Right cardiac atrium (tissue), 5 donors: Measurements from ENCODE around the gene FRG2C. TPM values are rescaled to one million over a fixed set of nuclear protein-coding genes. Genes with fewer than 3 reads are reported as not detected.
"Not testable (repeated sequence)": the region's sequence is repeated elsewhere in the genome, so short reads cannot be mapped to it uniquely, and the experiment has no call there.

Experiments used
- ATAC-seq, 2 donors: fragments of 200-7000 bp; cut with Tn5 transposase; one replicate each; pipeline versions ENCODE4 v1.8.0 to v1.9.1; 2020; ENCODE audit warnings: moderate library complexity in 2 of 2, mild to moderate bottlenecking in 1 of 2
- DNase-seq, 3 donors: peaks; one replicate each; pipeline ENCODE4 v3.0.0-alpha.2; 2020
- H3K27ac ChIP-seq: one replicate; pipeline ENCODE4 v1.5.1; 2013; ENCODE audit warnings: mild to moderate bottlenecking, low read length, control low read depth, moderate library complexity
- H3K27me3 ChIP-seq: one replicate; pipeline ENCODE4 v1.6.1; 2013; ENCODE audit not compliant: control insufficient read depth, insufficient read depth
- H3K4me1 ChIP-seq: one replicate; pipeline ENCODE4 v1.6.1; 2013; ENCODE audit warnings: low read length; ENCODE audit not compliant: control insufficient read depth, insufficient read depth
- H3K4me3 ChIP-seq: one replicate; pipeline ENCODE4 v1.5.1; 2013; ENCODE audit warnings: low read length, control low read depth
- H3K9me3 ChIP-seq: one replicate; pipeline ENCODE4 v1.6.1; 2013; ENCODE audit warnings: low read length; ENCODE audit not compliant: control insufficient read depth
- WGBS: extraction: QIAGEN DNeasy Blood & Tissue Kit; methylation state at CpG from one replicate; pipeline ENCODE4 v1.1.7; 2013; 5-methylcytosine and 5-hydroxymethylcytosine counted together
- intact Hi-C, 4 donors: fragments of 100-400 bp; cut with DNase I; formaldehyde crosslinking; loops; one replicate each; pipeline versions ENCODE4 v1.11.0 to v1.14.0; 2022 to 2023
- long read RNA-seq, 4 donors: library from polyadenylated mRNA; unstranded; transcript quantifications; one replicate each; pipeline ENCODE4 v2.0.0, GENCODE V29; 2020 to 2021
- polyA plus RNA-seq: library from polyadenylated mRNA; stranded (reverse); fragments of 200-250 nt; gene quantifications from one replicate; pipeline ENCODE4 v1.2.3, GENCODE V29; 2013
- total RNA-seq, 4 donors: library from RNA; stranded (reverse); fragmentation: NEBNext Ultra II Directional; extraction: Animal tissue kit (Norgen Biotek cat#: 25700); gene quantifications; one replicate each; pipeline ENCODE4 v1.2.1, GENCODE V29; 2021
- donor health status: healthy with polysubstance abuse.
- donor health status: DM: no; HTN: yes; CAD: no.
- donor health status: DM: no; HTN: no; CAD: no.
- donor health status: DM: no; HTN: yes; CAD: no; lungs with severe emphysema.
- donor health status: DM: yes; HTN: yes; CAD: no.

Gene FRG2C
- total RNA-seq (not detected), polyA plus RNA-seq (not detected)
- long read RNA-seq, donor 1: 0 reads
- long read RNA-seq, donor 2: 0 reads
- long read RNA-seq, donor 3: 0 reads
- long read RNA-seq, donor 4: 0 reads

DNA sequence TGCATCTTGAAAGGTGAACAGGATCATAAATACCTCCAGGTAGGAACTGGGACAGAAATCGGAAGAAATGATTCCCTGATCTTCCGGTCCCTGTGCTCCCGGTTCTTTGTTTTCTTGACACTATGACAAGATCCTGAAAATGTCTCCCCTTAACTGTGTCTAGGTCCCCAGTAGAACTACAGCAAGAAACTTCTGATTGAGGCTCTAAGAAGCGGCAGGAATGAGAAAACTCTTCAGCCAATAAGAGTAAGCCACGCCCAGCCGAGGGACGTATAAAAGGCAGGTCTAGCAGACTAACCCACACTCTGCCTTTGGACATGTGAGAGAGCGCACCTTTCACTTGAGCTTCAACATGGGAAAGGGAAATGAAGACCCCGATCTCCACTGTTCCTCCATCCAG, at the start of gene FRG2C:
TSS of gene FRG2C (plus strand) at position 301 of the 400 bp plus-strand sequence. CDS start at position 353, 52 bp downstream.
- H3K4me3 ChIP-seq, intact Hi-C loops, H3K9me3 ChIP-seq, H3K27ac ChIP-seq, H3K4me1 ChIP-seq, H3K27me3 ChIP-seq, ATAC-seq, DNase-seq: not testable (repeated sequence)
- 68% methylated on average over 9 of the region's 9 CpGs for WGBS

DNA sequence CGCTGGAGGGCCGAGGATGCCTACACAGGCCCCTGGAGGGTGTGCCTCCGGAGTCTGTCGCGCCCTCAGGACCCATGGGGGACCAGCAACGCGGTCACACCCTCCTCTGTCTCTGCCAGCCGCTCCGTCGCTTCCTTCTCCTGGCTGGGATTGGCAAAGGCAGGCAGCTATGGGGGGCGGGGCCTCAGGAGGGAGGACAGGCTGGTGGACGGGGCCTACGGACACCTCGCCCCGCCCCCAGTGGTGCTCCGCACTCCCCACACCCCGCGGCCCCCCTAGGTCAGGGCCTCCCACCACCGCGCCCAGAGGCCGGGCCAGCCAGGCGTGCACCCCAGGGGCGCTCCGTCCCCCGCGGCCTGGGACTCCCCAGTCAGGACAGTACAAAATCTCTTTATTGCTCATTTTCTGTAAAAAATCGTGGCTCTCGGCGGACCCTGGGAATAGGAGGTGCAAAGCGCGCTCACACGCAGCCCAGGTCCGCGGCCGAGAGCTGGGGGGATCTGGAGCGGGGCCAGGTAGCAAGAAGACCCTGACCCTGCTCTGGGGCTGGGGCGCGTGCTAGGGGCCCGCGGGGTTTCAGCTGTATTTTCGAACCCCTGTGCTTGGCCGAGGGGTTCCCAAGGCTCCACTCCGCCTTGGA, 45.3 kb upstream of the FRG2C start:
- intact Hi-C loops: not testable (repeated sequence)

DNA sequence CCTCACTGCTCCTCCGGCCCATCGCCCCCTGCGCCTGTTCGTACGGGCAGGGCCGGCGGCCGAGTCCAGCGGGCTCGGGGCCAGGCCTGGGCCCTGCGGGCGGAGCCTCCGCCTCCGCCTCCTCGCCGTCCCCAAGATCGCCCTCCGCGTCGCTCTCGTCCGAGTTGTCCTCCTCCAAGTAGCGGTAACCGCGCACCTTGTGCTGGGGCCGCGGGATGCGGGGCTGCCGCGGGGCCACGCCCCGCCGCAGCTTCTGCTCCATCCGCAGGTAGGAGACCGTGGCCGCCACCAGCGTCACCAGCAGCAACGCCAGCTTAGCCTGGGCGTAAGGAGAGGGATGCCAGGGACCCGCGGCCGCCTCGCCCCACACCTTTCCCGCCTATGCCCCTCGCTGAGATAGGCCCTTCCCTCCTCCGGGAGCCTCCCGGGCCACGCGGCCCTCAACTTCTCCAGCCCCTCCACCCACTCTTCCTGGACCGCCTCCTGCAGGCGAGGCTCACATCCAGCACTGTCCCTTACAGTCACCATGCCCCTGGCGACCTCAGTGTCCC, 44.6 kb upstream of the FRG2C start:
- H3K27me3 ChIP-seq, intact Hi-C loops, H3K27ac ChIP-seq, H3K9me3 ChIP-seq, ATAC-seq, H3K4me1 ChIP-seq: not testable (repeated sequence)
- peak overlapping the region; percentile 52 for H3K4me3 ChIP-seq
- WGBS: under 1% methylated on average over 52 of the region's 52 CpGs
- peak; percentile 38 to 74 (median 59) for DNase-seq

More for the DNA sequence above, 45.3 kb upstream of the FRG2C start:
- ATAC-seq (peak in 1 of 2 donors; percentile 63), DNase-seq (peak; percentile 90 to 93 (median 93))
- WGBS: 3% methylated on average over 43 of the region's 43 CpGs
- not testable (repeated sequence) for H3K27me3 ChIP-seq, H3K4me1 ChIP-seq, H3K9me3 ChIP-seq, H3K27ac ChIP-seq
- peak overlapping the region; percentile 52 for H3K4me3 ChIP-seq

DNA sequence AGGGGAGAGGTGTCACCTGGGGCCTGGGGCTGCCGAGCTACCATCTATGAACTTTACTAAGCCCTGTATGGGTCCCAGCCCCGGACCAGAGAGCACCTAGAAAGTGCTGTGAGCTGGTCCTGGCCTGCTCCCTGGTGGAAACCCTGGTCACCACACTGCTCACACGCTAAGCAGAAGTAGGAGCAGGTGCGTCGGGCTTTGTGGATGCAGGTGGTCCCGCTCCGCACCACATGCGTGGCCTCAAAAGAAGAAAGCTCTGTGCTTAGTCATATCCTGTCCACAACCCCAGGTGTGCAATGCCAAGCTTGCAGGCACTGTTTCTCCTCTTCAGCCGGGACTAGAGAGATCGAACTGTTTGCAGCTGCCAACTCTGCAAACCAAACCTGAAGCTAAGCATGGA, 42.4 kb upstream of the FRG2C start:
- ATAC-seq, H3K4me3 ChIP-seq, H3K27me3 ChIP-seq, DNase-seq, intact Hi-C loops, H3K4me1 ChIP-seq, H3K9me3 ChIP-seq, H3K27ac ChIP-seq: not testable (repeated sequence)
- WGBS: 67% methylated on average over 10 of the region's 10 CpGs

DNA sequence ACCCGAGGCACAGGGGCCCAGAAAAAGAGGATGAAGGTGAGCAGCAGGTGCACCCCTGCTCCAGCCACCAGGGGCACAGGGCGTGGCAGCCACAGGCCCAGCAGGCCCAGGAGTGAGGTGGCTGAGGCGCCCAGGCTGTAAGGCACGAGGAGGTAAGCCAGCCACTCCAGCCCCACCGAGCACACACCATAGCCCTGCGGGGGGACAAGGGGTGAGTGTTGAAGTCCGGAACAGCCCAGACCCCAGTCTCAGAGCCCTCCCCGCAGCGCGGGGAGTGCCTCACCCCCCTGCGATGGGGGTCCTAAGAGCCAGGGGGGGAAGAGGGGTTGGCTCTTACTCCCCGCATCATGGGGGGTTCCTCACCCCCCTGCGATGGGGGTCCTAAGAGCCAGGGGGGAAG, 40.5 kb upstream of the FRG2C start:
- DNase-seq, H3K27me3 ChIP-seq, H3K9me3 ChIP-seq, intact Hi-C loops, H3K4me3 ChIP-seq, ATAC-seq, H3K27ac ChIP-seq, H3K4me1 ChIP-seq: not testable (repeated sequence)
- 79% methylated on average over 13 of the region's 13 CpGs for WGBS

DNA sequence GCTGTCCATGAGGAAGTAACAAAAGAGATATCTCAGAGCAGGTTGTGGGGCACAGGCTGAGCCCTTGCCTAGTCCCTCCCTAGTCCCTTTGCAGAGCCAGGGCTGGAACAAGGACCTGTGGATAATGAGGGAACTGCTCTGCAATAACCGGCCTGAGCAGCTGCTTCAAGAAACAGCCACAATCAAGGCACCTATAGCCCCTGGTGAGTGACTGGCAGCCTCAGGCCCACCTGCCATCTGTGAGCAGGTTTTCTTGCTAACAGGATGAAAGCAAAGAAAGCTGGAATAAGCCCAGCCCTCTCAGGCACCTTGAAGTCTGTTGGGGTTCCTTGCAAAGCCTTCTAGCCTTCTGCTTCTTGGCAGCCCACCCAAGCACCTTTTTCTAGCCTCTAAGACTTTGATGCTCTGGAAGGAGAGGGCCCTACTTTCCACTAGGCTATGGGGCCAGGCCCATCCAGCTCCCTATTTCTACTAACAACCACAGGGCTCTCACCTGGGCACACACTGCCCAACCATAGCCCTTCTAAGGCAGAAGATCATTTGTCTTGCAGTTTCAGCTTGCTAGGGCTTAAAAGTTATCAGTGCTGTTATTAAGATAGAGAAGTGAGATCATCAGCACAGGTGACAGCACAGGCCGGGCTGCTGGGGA, 33.1 kb upstream of the FRG2C start:
- H3K27ac ChIP-seq, H3K4me3 ChIP-seq, ATAC-seq, DNase-seq, H3K4me1 ChIP-seq, H3K9me3 ChIP-seq, intact Hi-C loops, H3K27me3 ChIP-seq: not testable (repeated sequence)
- 63% methylated on average over 2 of the region's 2 CpGs for WGBS

DNA sequence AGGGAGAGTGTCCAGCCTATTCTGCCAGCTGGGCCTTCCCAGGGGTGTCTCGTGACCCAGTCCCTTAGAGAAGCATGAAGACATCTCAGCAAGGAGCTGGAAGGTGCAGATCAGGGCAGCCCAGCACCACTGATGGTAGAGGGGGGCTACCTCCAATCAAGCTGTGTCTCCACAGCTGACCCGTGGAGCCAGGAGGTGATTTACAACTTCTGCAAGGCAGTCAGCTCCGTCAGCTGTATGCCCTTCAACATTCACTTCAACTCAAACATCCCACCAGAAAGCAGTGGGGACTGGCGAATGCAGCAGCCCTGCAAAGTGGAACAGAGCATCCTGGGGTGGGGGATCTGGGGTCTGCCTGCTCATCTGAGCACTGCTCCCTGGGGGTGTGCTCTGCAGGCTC, 32.6 kb upstream of the FRG2C start:
- Histone ChIP-seq H3K4me3 (no peak overlapping the region), H3K4me1 (no peaks in the 10 kb centered on the region), H3K27me3 (no peaks in the 10 kb centered on the region), H3K27ac (no peak overlapping the region), H3K9me3 (no peaks in the 10 kb centered on the region)
- DNase-seq (no peak), ATAC-seq (no peak)
- WGBS: 75% methylated on average over 4 of the region's 4 CpGs
- intact Hi-C loops: no loop called here

DNA sequence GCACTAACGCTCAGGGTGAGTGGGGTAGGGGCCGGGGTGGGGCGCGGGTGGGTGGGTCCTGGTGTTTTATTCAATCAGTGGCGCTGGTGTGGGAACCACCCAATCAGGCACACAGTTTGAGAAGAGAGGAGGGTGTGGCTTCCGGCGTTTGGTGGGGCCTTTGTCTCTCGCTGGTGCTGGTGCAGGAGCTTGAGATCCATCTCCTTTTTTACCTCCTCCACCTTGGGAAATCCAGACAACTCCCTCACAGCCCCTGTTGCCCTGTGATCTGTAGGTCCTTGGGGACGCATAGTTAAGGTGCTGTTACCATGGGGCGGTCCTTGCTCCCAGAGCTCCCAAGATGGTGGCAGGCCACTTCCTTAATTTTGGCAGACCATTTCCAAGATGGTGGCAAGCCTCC, 25.2 kb upstream of the FRG2C start:
- H3K9me3 ChIP-seq, ATAC-seq, intact Hi-C loops, H3K27ac ChIP-seq, DNase-seq, H3K4me1 ChIP-seq, H3K4me3 ChIP-seq, H3K27me3 ChIP-seq: not testable (repeated sequence)
- 90% methylated on average over 10 of the region's 10 CpGs for WGBS

DNA sequence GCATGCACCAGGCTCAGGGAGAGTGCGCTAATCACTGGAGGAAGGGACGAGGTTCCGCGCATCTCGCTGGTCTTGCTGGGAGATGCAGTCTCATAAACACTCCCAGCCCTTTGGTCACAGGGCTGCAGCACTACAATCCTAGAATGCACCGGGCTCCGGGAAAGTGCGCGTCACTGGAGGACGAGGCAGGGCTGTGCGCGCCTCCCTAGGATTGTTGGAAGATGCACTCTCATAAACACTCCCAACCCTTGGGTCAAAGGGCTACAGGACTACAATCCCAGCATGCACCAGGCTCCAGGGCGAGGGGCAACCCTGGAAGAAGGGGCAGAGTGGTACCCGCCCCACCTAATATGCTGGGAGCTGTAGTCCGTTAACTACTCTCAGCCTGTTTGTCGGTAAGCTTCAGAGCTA, 23.0 kb upstream of the FRG2C start:
- intact Hi-C loops: loop anchor here in 2 of 4 donors (5.0 to 10.0 kb wide), 2 partner anchors 344 to 346 kb away; no protein-coding TSS in a partner anchor
- peak; percentile 43 to 53 for ATAC-seq

DNA sequence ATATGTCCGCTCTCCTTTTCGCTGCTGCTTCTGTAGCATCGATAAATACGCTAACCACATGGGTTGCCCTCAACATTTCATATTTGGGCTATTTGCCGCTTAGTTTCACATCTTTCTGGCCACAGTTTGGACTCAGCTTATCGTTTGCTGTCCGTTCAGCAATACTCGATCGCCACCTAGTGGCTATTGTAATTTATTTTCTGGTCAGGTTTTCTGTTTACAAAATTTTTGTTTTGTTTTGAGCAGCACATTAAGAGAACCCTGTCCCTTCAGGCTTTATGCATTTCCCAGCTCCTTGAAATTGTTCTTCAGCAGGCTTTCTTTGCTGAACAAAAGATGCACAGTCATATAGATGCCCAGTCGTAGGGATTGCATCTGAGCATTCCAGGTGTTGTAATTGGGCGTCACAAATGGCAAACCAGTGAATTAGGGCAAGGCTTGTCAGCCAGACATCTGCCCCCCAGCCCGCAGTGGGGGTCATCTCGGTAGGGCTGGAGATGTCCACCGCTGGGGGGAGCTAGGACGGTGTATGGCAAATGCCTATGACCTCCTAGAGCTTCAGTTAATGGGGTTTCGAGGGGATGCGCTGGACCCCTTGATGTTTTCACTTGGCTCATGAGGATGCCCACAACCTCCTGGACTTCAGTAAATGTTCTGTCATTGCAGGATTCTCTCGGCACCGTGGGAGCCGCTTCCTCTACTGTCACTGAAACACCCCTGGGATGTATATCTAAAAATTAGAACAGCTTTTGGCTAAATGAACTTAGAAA, 20.9 kb upstream of the FRG2C start:
- WGBS: 19% methylated on average over 20 of the region's 20 CpGs
- DNase-seq, ATAC-seq, H3K27ac ChIP-seq, H3K4me1 ChIP-seq, H3K27me3 ChIP-seq, H3K9me3 ChIP-seq, H3K4me3 ChIP-seq: not testable (repeated sequence)
- intact Hi-C loops: loop anchor here in 2 of 4 donors (5.0 to 10.0 kb wide), 2 partner anchors 346 to 348 kb away; no protein-coding TSS in a partner anchor

More for the DNA sequence above, 23.0 kb upstream of the FRG2C start:
- peak; percentile 87 to 93 (median 92) for DNase-seq
- H3K4me3 ChIP-seq: peak overlapping the region; percentile 25
- H3K9me3 ChIP-seq, H3K4me1 ChIP-seq, H3K27me3 ChIP-seq: not testable (repeated sequence)
- WGBS: 2% methylated on average over 16 of the region's 16 CpGs
- H3K27ac ChIP-seq: peak overlapping the region; percentile 26
